Stimulated activated CD8-positive, alpha-beta memory T cell treated with anti-CD3 and anti-CD28 coated beads, Interleukin-2, amount 100 ng/mL, for 1 hour (primary cell): ENCODE measurements around the gene APOL2.
"Not testable (repeated sequence)": the region's sequence is repeated elsewhere in the genome, so short reads cannot be mapped to it uniquely, and the experiment has no call there.

Source experiments
- DNase-seq, 2 donors: peaks; one replicate each; pipeline ENCODE4 v3.0.0-alpha.2; 2020; ENCODE audit warnings: low read depth in 2 of 2

APOL2 gene

DNA sequence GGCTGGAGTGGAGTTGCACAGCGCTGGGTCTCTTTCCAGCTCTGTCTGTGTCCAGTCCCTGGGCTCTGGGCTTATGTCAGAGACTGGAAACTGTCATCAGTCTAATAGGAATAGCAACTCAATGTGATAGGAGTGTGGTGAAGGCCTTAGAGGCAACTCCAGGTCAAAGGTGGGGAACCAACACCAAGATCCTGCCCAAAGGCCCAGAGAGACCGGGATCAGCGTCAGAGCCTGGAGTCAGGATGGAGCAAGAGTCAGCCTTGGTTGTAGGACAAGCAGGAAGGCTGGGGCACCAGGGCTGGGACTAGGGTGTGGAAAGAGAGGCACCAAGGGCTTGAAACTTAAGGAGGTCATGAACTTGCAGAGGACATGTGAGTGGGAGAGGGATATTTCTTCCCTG, 23.0 kb upstream of the APOL2 start:
- not testable (repeated sequence) for DNase-seq

DNA sequence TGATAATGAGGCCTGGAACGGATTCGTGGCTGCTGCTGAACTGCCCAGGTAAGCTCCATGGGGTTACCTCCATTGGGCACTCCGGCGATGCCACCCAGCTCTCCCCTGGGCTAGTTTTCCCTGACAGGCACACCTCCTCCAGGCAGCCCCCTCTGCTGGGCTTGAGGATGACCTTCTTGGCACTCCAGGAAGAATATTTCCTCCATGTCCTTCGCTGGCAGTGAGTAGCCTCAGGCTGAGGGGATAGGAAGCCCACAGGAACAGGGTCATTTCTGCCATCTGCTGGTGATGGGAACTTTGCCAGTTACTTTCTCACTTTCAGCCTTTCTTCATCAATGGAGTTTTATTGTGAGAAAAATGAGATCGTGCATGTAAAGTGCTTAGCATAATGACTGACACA, 22.3 kb upstream of the APOL2 start:
- not testable (repeated sequence) for DNase-seq

DNA sequence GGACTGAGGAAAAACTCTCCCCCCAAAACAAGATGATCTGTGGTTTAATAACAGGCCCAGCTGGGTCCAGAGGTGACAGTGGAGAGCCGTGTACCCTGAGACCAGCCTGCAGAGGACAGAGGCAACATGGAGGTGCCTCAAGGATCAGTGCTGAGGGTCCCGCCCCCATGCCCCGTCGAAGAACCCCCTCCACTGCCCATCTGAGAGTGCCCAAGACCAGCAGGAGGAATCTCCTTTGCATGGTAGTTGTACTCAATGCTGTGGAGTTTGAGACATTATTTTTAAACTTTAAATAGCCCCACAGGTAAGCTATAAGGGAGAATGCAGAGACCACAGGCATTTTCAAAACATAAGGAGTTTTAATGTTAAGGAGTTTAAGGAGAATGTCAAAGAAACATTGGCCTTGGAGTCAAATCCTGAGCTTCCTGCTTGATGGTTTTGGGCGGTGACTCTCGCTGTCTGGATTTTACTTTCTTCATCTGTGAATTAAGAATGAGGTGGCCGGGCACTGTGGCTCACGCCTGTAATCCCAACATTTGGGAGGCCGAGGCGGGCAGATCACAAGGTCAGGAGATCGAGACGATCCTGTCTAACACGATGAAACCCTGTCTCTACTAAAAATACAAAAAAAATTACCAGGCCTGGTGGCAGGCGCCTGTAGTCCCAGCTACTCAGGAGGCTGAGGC, 20.4 kb upstream of the APOL2 start:
- DNase-seq, result no peak

GRCh38 chr22:36258701-36259614, 19.6 kb upstream of the APOL2 start:
- no peak for DNase-seq

DNA sequence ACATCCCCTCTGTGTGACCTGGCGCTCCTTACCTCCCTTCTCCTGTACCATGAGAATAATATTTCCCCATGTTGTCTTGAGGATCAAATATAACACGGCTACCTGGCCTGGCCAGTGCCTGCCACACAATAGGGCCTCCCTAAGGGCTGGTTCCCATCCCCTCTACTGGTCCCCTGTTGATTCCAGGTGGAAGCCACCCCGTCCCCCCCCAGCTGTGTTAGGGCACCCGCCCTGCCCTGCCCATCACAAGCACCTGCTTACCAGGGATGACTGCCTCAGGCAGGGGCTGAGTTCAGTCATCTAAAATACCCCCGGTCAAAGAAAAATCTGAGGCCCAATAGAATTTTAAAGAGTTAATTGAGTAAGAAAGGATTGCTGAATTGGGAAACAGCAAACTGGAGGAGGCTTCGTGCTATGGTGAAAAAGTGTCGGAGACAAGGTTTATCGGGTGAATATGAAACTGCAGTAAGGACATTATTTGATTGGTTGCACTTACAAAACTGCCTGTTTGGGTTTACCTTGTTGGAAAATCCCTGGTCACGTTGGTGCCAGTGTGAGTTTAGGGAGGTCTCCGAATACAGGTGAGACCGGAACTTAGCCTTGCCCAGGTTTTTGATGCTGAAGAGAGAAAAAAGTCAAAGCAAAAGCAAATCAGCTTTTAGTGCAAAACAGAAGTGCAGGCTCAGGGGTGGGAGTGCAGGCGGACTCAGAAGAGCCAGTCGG, 18.8 kb upstream of the APOL2 start:
- no peak for DNase-seq

- no peak for DNase-seq
These were observed 18.0 kb upstream of the APOL2 start for GRCh38 chr22:36257308-36257707.

DNA sequence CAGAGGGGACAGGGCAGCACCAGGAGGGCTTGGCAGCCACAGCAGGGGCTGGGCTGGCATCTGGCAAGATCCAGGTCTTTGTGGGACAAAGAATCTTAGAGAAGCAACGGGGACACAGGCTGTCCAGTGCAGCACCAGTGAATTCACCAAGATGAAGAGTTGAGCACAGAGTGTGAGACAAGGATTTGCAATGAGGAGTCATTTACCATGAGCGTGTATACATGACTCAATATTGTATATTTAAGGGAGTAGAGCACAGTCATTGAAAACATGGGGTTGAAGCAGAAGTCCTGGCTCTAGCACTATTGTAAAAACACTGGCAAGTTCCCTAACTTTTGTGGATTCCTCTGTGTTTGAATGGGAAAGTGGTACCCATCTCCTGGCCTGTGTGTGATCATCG, 17.2 kb upstream of the APOL2 start:
- DNase-seq, result no peak

DNA sequence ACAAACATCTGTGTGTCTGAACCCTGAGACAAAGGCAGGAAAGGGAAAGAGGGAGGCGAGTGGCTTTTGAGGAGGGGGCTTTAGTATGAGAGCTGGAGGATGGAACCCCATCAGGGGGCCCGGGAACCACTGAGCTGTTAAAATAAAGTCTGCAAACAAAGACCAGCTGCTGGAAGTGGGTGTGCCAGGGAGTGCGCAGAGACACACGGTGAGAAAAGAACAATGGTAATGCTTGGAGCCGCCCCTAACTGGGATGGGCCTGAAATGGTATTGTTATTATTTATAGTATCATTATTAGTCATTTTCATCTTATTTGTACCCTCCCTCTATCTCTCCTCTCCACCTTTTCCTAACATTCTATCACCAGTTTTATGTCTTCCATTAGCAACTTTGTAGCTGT, 16.2 kb upstream of the APOL2 start:
- not testable (repeated sequence) for DNase-seq

GRCh38 chr22:36253523-36254490, 14.5 kb upstream of the APOL2 start:
- no peak for DNase-seq

- DNase-seq, result no peak
These were observed 13.6 kb upstream of the APOL2 start, which contains the start of gene APOL1 for GRCh38 chr22:36252754-36253522. APOL1 (plus strand) TSS chr22:36253133; CDS start chr22:36254956, 1,823 bp downstream.

GRCh38 chr22:36251979-36252608, 12.8 kb upstream of the APOL2 start:
- not testable (repeated sequence) for DNase-seq

DNA sequence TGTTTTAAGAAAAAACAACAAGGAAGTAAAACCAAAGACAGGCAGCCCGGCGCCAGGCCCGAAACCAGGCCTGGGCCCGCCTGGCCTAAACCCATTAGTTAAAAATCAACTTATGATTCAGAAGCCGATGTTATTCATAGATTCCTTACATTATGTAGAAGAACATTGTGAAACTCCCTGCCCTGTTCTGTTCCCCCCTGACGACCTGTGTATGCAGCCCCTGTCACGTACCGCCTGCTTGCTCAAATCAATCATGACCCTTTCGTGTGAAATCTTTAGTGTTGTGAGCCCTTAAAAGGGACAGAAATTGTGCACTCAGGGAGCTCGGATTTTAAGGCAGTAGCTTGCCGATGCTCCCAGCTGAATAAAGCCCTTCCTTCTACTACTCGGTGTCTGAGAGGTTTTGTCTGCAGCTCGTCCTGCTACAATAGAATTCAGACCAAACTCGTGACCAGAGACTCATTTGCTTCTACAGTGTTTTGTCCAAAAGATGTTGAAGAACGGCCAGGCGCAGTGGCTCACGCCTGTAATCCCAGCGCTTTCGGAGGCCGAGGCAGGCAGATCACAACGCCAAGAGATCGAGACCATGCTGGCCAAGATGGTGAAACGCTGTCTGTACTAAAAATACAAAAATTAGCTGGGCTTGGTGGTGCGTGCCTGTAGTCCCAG, 11.1 kb upstream of the APOL2 start:
- not testable (repeated sequence) for DNase-seq

- DNase-seq, result no peak
These were observed 9.8 kb upstream of the APOL2 start for GRCh38 chr22:36249160-36249559.

GRCh38 chr22:36247955-36248354, 8.6 kb upstream of the APOL2 start:
- DNase-seq, result no peak

DNA sequence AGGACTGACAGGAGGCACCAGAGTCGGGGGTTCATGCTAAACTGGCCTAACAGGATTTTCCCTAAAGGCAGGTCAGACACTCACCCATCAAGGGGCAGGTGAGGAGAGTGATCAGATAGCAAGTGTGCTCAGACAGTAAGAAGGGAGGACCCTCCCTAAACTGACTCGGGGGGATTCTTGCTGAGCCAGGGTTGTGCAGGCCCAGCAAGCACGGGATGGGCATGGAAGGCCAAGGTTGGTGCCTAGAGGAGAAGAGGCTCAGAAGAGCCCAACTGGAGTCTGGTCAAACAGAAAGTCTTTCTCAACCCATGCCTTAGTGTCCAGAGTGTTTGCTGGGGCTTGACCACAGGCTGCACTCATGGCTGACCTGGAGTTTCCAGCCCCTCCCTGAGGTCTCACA, 7.4 kb upstream of the APOL2 start:
- no peak for DNase-seq

DNA sequence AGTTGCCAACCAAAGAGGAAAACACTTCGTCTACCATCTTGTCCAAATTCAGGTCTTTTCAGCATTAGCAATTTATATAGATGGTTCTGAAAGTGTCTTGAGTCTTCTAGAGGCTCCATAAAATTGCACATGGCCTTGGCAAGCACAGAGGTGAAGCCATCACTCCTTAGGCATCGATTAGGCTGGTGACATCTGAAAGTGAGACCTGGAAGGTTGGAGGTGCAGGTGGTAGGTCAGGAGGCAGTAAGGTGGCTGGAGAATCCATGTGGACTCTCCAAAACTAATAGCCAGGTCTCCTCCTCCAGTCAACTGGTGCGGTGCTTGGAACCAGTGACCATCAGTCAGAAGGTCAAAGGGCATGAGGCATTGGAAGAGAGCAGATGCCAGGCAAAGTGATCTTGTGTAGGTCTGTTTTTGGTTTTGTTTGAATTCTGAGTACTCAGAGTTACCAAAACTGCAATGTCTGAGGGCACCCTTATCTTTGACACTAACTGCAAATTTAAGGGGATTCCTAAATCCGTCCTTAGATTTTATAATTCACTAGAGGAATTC, 6.6 kb upstream of the APOL2 start:
- DNase-seq, result no peak

GRCh38 chr22:36244522-36245391, 5.4 kb upstream of the APOL2 start:
- no peak for DNase-seq

DNA sequence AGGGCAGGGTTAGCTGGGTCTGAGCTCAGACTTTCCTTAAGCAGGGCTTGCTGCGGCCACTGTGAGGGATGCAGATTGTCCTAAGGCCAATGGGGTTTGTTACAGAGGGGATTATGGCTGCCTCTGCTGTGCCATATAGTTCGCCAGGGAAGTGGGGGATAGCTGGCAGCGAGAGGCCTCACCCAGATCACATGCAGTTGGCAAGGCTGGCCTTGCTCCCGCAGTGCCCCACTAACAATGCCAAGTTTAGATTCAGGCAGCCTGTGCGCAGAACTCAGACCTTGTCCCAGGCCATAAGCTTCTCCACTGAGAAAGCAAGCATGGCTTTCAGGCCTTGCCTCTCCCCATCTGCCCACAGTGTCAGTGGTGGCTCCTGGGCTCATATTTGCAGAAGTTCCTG, 4.7 kb upstream of the APOL2 start:
- no peak for DNase-seq
